Nephron (organoid): Measurements from ENCODE around the gene TBC1D5.

ENCODE experiments used
- H3K27ac Mint-ChIP-seq, 3 experiments: 2 replicates each; pipeline ENCODE4 v1.8.0; 2020; ENCODE audit warnings: mixed read lengths in 3 of 3, mild to moderate bottlenecking in 2 of 3, moderate library complexity in 1 of 3
- H3K27me3 Mint-ChIP-seq: 2 replicates; pipeline ENCODE4 v1.8.0; 2021; ENCODE audit warnings: low read depth, mild to moderate bottlenecking, moderate library complexity, mixed read lengths
- H3K36me3 Mint-ChIP-seq: 2 replicates; pipeline ENCODE4 v1.8.0; 2020; ENCODE audit warnings: low read depth, mixed read lengths
- H3K4me1 Mint-ChIP-seq: 2 replicates; pipeline ENCODE4 v1.8.0; 2020; ENCODE audit warnings: mixed read lengths
- H3K4me3 Mint-ChIP-seq, 3 experiments: 2 replicates each; pipeline ENCODE4 v1.8.0; 2020; ENCODE audit warnings: mild to moderate bottlenecking in 3 of 3, mixed read lengths in 3 of 3, moderate library complexity in 2 of 3
- H3K9me3 Mint-ChIP-seq: 2 replicates; pipeline ENCODE4 v1.8.0; 2020; ENCODE audit warnings: mixed read lengths
- CTCF ChIP-seq, 3 experiments: fragments of 200-600 bp; sonication (generic); IDR thresholded peaks; one replicate each; pipeline ENCODE4 v1.5.0; 2021; ENCODE audit warnings: antibody characterized with exemption in 3 of 3; ENCODE audit not compliant: unreplicated experiment in 3 of 3

The TBC1D5 gene

DNA sequence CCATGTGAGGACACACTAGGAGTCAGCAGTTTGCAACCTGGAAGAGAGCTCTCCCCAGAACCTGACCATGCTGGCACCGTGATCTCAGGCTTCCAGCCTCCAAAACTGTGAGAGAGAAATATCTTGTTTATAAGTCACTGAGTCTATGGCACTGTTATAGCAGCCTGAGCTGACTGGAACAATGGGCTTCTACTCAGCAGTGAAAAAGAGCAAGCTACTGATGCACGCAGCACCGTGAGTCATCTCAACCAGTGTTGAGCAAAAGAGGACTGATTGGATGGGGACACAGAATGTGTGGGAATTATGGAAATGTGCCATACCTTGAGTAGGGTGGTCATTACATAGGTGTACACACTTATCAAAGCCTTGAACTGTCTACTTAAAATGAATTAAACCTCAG lies 627.2 kb downstream of the TBC1D5 start:
- no peaks in the 10 kb centered on the region for H3K4me1 Mint-ChIP-seq
- no peak for TF ChIP-seq CTCF (IDR thresholded peaks at IDR 0.05; ENCODE audit: unreplicated experiment in 3 of 3)
- no peaks in the 10 kb centered on the region for H3K9me3 Mint-ChIP-seq
- no peaks in the 10 kb centered on the region for H3K36me3 Mint-ChIP-seq
- peaks cover 7% of the 10 kb centered on the region for H3K27me3 Mint-ChIP-seq
- H3K27ac Mint-ChIP-seq = no peak overlapping the region
- H3K4me3 Mint-ChIP-seq = no peak overlapping the region

DNA sequence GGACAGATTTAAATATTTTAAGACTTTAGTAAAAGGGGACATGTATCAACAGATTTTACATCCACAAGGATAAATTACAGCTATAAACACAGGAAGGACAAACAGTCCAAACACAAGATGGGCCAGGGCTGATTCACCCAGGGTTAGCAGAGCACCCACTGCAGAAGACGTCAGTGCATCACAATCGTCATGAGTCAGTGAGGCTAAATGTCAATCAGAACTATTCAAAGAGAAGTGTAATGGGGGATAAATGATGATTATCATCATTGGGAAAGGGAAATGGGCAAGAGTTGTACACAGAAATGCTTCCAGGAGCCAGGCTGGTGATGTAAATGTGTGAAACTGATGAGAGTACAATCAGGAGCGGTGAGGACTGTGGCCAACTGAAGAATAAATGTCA lies 630.8 kb downstream of the TBC1D5 start:
- no peaks in the 10 kb centered on the region for H3K27me3 Mint-ChIP-seq
- H3K36me3 Mint-ChIP-seq = no peaks in the 10 kb centered on the region
- no peak overlapping the region for H3K27ac Mint-ChIP-seq
- H3K4me1 Mint-ChIP-seq = no peaks in the 10 kb centered on the region
- H3K4me3 Mint-ChIP-seq = no peak overlapping the region
- no peaks in the 10 kb centered on the region for H3K9me3 Mint-ChIP-seq
- no peak for TF ChIP-seq CTCF (IDR thresholded peaks at IDR 0.05; ENCODE audit: unreplicated experiment in 3 of 3)

- no peaks in the 10 kb centered on the region for H3K36me3 Mint-ChIP-seq
- H3K27me3 Mint-ChIP-seq = no peaks in the 10 kb centered on the region
- TF ChIP-seq CTCF (IDR thresholded peaks at IDR 0.05; ENCODE audit: unreplicated experiment in 3 of 3) = no peak
- no peak overlapping the region for H3K27ac Mint-ChIP-seq
- H3K4me3 Mint-ChIP-seq = no peak overlapping the region
- no peaks in the 10 kb centered on the region for H3K9me3 Mint-ChIP-seq
- no peaks in the 10 kb centered on the region for H3K4me1 Mint-ChIP-seq
Measured at GRCh38 chr3:17110660-17111396, 631.6 kb downstream of the TBC1D5 start.
